H1 (cell line): ENCODE data around the gene CLIP3. TPM values are rescaled to one million over a fixed set of nuclear protein-coding genes. Genes with fewer than 3 reads are reported as not detected.
"Not testable (repeated sequence)": the region's sequence is repeated elsewhere in the genome, so short reads cannot be mapped to it uniquely, and the experiment has no call there.

Source experiments
- CTCF ChIA-PET: fragments of 300-600 bp; sonication (Branson Sonifier 250); formaldehyde crosslinking; loops from one replicate; lab custom pipeline; 2021; ENCODE audit not compliant: partially characterized antibody; lab: Charles Lee
- POLR2A ChIA-PET: fragments of 300-600 bp; sonication (Branson Sonifier 250); formaldehyde crosslinking; loops from one replicate; lab custom pipeline; 2021; ENCODE audit warnings: inconsistent platforms; ENCODE audit not compliant: partially characterized antibody; lab: Charles Lee
- DNase-seq, 2 experiments: peaks; one replicate each; pipeline versions ENCODE4 v3.0.0 to v3.0.0-alpha.2; 2010 to 2022; ENCODE audit warnings: low spot score in 2 of 2, low read depth in 1 of 2, mixed read lengths in 1 of 2
- FAIRE-seq: peaks from 2 replicates; lab custom pipeline; 2011; peaks lifted over from hg19 to GRCh38; lab: Jason Lieb, UNC
- H2AFZ ChIP-seq: 2 replicates; pipeline ENCODE4 v1.8.1; 2012; ENCODE audit warnings: low read length, inconsistent platforms
- H2AK5ac ChIP-seq: 2 replicates; pipeline ENCODE4 v1.6.1; 2013; ENCODE audit warnings: low read depth, low read length
- H2BK120ac ChIP-seq: replicated peaks from 2 replicates; pipeline ENCODE3; 2013; ENCODE audit warnings: low read depth, low read length, inconsistent platforms
- H2BK12ac ChIP-seq: 2 replicates; pipeline ENCODE4 v1.6.1; 2013; ENCODE audit warnings: low read depth, low read length
- H2BK15ac ChIP-seq: 2 replicates; pipeline ENCODE4 v1.6.1; 2013; ENCODE audit warnings: low read length
- H2BK20ac ChIP-seq: 2 replicates; pipeline ENCODE4 v1.6.1; 2013; ENCODE audit warnings: low read length
- H2BK5ac ChIP-seq: 2 replicates; pipeline ENCODE4 v1.6.1; 2013; ENCODE audit warnings: low read depth, low read length
- H3K14ac ChIP-seq: 2 replicates; pipeline ENCODE4 v1.6.1; 2013; ENCODE audit warnings: inconsistent platforms; ENCODE audit not compliant: insufficient read length
- H3K18ac ChIP-seq: 2 replicates; pipeline ENCODE4 v1.6.1; 2013; ENCODE audit warnings: low read length; ENCODE audit errors: extremely low read depth
- H3K23ac ChIP-seq: 2 replicates; pipeline ENCODE4 v1.6.1; 2013; ENCODE audit warnings: inconsistent platforms; ENCODE audit not compliant: insufficient read length
- H3K23me2 ChIP-seq: 2 replicates; pipeline ENCODE4 v1.6.1; 2013; ENCODE audit warnings: low read depth, low read length
- H3K27ac ChIP-seq: 2 replicates; pipeline ENCODE4 v1.6.1; 2011; ENCODE audit warnings: low read depth, low read length, inconsistent platforms
- H3K27me3 ChIP-seq, 4 experiments: replicated peaks in 1 of 4; 1 replicate in 1 of 4; 2 replicates in 3 of 4; pipeline versions ENCODE4 v1.6.1 to v1.8.1; 2011 to 2013; ENCODE audit warnings: low read length in 3 of 4, mild to moderate bottlenecking in 3 of 4, inconsistent platforms in 2 of 4, mixed read lengths in 2 of 4, moderate library complexity in 1 of 4; ENCODE audit not compliant: control insufficient read depth in 3 of 4, insufficient read depth in 3 of 4; ENCODE audit errors: extremely low read depth in 1 of 4
- H3K36me3 ChIP-seq, 4 experiments: 2 replicates each; pipeline versions ENCODE4 v1.6.1 to v1.8.1; 2011 to 2013; ENCODE audit warnings: mild to moderate bottlenecking in 4 of 4, low read length in 3 of 4, moderate library complexity in 2 of 4, control low read depth in 1 of 4, inconsistent platforms in 1 of 4; ENCODE audit not compliant: insufficient read depth in 4 of 4, control insufficient read depth in 2 of 4
- H3K4ac ChIP-seq: replicated peaks from 2 replicates; pipeline ENCODE3; 2013; ENCODE audit warnings: low read length, low read depth, mixed read lengths, inconsistent platforms; ENCODE audit not compliant: insufficient read length
- H3K4me1 ChIP-seq, 4 experiments: replicated peaks in 1 of 4; 1 replicate in 1 of 4; 2 replicates in 3 of 4; pipeline versions ENCODE4 v1.6.1 to v1.8.1; 2011 to 2013; ENCODE audit warnings: low read length in 3 of 4, inconsistent platforms in 2 of 4, mixed read lengths in 1 of 4; ENCODE audit not compliant: insufficient read depth in 4 of 4, control insufficient read depth in 3 of 4
- H3K4me2 ChIP-seq, 2 experiments: 2 replicates each; pipeline versions ENCODE4 v1.6.1 to v1.8.1; 2011 to 2013; ENCODE audit warnings: low read depth in 2 of 2, low read length in 2 of 2, control low read depth in 1 of 2, inconsistent platforms in 1 of 2, mild to moderate bottlenecking in 1 of 2; ENCODE audit not compliant: insufficient read depth in 1 of 2
- H3K4me3 ChIP-seq, 4 experiments: fragments of 200-600, 300-600 bp in 1 of 4; sonication (generic), shearing (Covaris generic), sonication (Bioruptor Twin) in 1 of 4; 2 replicates each; pipeline versions ENCODE4 v1.5.1 to v1.8.1; 2011 to 2016; ENCODE audit warnings: low read length in 4 of 4, low read depth in 3 of 4, control low read depth in 2 of 4, inconsistent platforms in 2 of 4, mild to moderate bottlenecking in 2 of 4, mixed read lengths in 1 of 4, moderate library complexity in 1 of 4; ENCODE audit not compliant: insufficient read depth in 2 of 4; ENCODE audit errors: extremely low read depth in 1 of 4
- H3K56ac ChIP-seq: replicated peaks from 2 replicates; pipeline ENCODE3; 2013; ENCODE audit warnings: low read depth, mild to moderate bottlenecking, mixed read lengths, low read length, inconsistent platforms; ENCODE audit not compliant: insufficient read length
- H3K79me1 ChIP-seq: 2 replicates; pipeline ENCODE4 v1.6.1; 2013; ENCODE audit warnings: low read depth, low read length, control low read depth
- H3K79me2 ChIP-seq, 2 experiments: 2 replicates each; pipeline versions ENCODE4 v1.6.1 to v1.8.1; 2012 to 2013; ENCODE audit warnings: low read length in 2 of 2, mild to moderate bottlenecking in 2 of 2, inconsistent platforms in 1 of 2; ENCODE audit not compliant: insufficient read depth in 2 of 2, control insufficient read depth in 1 of 2
- H3K9ac ChIP-seq, 4 experiments: replicated peaks in 1 of 4; 1 replicate in 1 of 4; 2 replicates in 3 of 4; pipeline versions ENCODE4 v1.6.1 to v1.8.1; 2011 to 2013; ENCODE audit warnings: low read depth in 3 of 4, low read length in 3 of 4, control low read depth in 2 of 4, mild to moderate bottlenecking in 2 of 4, moderate library complexity in 2 of 4, inconsistent platforms in 1 of 4; ENCODE audit errors: extremely low read depth in 1 of 4
- H3K9me3 ChIP-seq, 2 experiments: 2 replicates each; pipeline versions ENCODE4 v1.6.1 to v1.8.1; 2012 to 2013; ENCODE audit warnings: mild to moderate bottlenecking in 2 of 2, moderate library complexity in 2 of 2, control low read depth in 1 of 2, inconsistent platforms in 1 of 2, low read depth in 1 of 2, low read length in 1 of 2, mixed read lengths in 1 of 2; ENCODE audit not compliant: insufficient read depth in 2 of 2
- H4K20me1 ChIP-seq, 2 experiments: replicated peaks in 1 of 2; 2 replicates each; pipeline versions ENCODE3 to v1.8.1; 2011 to 2013; ENCODE audit warnings: inconsistent platforms in 2 of 2, low read length in 2 of 2, mild to moderate bottlenecking in 1 of 2; ENCODE audit not compliant: insufficient read depth in 2 of 2, control insufficient read depth in 1 of 2
- H4K5ac ChIP-seq: 2 replicates; pipeline ENCODE4 v1.6.1; 2013; ENCODE audit warnings: low read length, low read depth, mixed read lengths, inconsistent platforms; ENCODE audit not compliant: insufficient read length
- H4K8ac ChIP-seq: 2 replicates; pipeline ENCODE4 v1.8.0; 2013; ENCODE audit warnings: mild to moderate bottlenecking, moderate library complexity, low read length, inconsistent platforms; ENCODE audit not compliant: insufficient read depth; ENCODE audit errors: extremely low read depth
- H4K91ac ChIP-seq: replicated peaks from 2 replicates; pipeline ENCODE3; 2013; ENCODE audit warnings: low read length, mixed read lengths, inconsistent platforms; ENCODE audit not compliant: insufficient read length
- WGBS, 2 experiments: shearing (Covaris generic) in 1 of 2; methylation state at CpG; one replicate each; pipeline versions ENCODE4 v1.1.6 to v1.1.7; 2013 to 2015; ENCODE audit warnings: low lambda C conversion rate in 2 of 2, mixed read lengths in 2 of 2, inconsistent platforms in 1 of 2, low coverage in 1 of 2, missing lambda C conversion rate in 1 of 2; ENCODE audit not compliant: insufficient replicate concordance in 2 of 2, insufficient coverage in 1 of 2, insufficient read length in 1 of 2; ENCODE audit errors: extremely low coverage in 1 of 2, missing lambda C conversion rate in 1 of 2; 5-methylcytosine and 5-hydroxymethylcytosine counted together
- polyA plus RNA-seq, 7 experiments: library from polyadenylated mRNA; depleted of rRNA in 3 of 7; stranded (reverse) in 5 of 7; unstranded in 2 of 7; fragments of >200 nt in 5 of 7; fragments of 200-250 nt in 2 of 7; gene quantifications; 1 replicate in 5 of 7; 2 replicates in 1 of 7; 4 replicates in 1 of 7; pipeline versions ENCODE4 v1.2.1 to v1.2.3, GENCODE V29; 2011 to 2013; ENCODE audit warnings: missing spikeins in 2 of 7, mixed read lengths in 2 of 7
- total RNA-seq: library from RNA; stranded (reverse); fragmentation: NEBNext Ultra II Directional; extraction: Animal tissue kit (Norgen Biotek cat#: 25700); gene quantifications from 2 replicates; pipeline ENCODE4 v1.2.1, GENCODE V29; 2021

CLIP3 gene
- total and polyA plus RNA-seq, 2 of the 8 experiments (the other 6 are each of a cell fraction or from before 2014, with no cell fraction given): 5.9 to 21.7 TPM

DNA sequence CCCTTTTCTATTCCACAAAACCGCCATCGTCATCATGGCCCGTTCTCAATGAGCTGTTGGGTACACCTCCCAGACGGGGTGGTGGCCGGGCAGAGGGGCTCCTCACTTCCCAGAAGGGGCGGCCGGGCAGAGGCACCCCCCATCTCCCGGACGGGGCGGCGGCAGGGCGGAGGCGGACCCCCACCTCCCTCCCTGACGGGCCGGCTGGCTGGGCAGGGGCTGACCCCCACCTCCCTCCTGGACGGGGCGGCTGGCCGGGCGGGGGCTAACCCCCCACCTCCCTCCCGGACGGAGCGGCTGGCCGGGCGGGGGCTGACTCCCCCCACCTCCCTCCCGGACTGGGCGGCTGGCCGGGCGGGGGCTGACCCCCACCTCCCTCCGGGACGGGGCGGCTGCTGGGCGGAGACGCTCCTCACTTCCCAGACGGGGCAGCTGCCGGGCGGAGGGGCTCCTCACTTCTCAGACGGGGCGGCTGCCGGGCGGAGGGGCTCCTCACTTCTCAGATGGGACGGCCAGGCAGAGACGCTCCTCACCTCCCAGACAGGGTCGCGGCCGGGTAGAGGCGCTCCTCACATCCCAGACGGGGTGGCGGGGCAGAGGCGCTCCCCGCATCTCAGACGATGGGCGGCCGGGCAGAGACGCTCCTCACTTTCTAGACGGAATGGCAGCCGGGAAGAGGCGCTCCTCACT lies 36.3 kb upstream of the CLIP3 start:
- H3K56ac ChIP-seq, H3K79me2 ChIP-seq, H3K27ac ChIP-seq, H3K79me1 ChIP-seq, CTCF ChIA-PET, H4K91ac ChIP-seq, H2BK120ac ChIP-seq, H3K9me3 ChIP-seq, H3K9ac ChIP-seq, H3K23ac ChIP-seq, H2BK20ac ChIP-seq, DNase-seq, FAIRE-seq, H3K4ac ChIP-seq, H2AFZ ChIP-seq, H4K5ac ChIP-seq, H3K14ac ChIP-seq, H3K4me1 ChIP-seq, H3K27me3 ChIP-seq, POLR2A ChIA-PET, H3K18ac ChIP-seq, H3K4me3 ChIP-seq, H2BK5ac ChIP-seq, H2BK12ac ChIP-seq, H4K8ac ChIP-seq, H3K4me2 ChIP-seq, H2BK15ac ChIP-seq, H3K23me2 ChIP-seq, H2AK5ac ChIP-seq: not testable (repeated sequence)
- 97% methylated on average over 11 of the region's 57 CpGs; no CpG with 5 or more reads in 1 of the 2 experiments for WGBS, 2 experiments
- Histone ChIP-seq H4K20me1 (peaks cover 6 to 20% of the 10 kb centered on the region in 2 experiments), H3K36me3 (peaks cover 23 to 73% (median 52%) of the 10 kb centered on the region in 4 experiments)
